Gastroesophageal sphincter (tissue), 3 donors: ENCODE measurements around the gene TMEM131L.

Experiments
- CTCF ChIP-seq, 4 experiments: fragments of 200-600 bp in 2 of 4; fragments of 450-650 bp in 2 of 4; sonication (generic) in 1 of 4; IDR thresholded peaks; one replicate each; pipeline ENCODE4 v1.5.1; 2017 to 2019; ENCODE audit warnings: antibody characterized with exemption in 4 of 4, mild to moderate bottlenecking in 2 of 4, moderate library complexity in 2 of 4
- POLR2AphosphoS5 ChIP-seq: sonication (generic); formaldehyde crosslinking; IDR thresholded peaks from one replicate; pipeline ENCODE4 v1.6.1; 2017; ENCODE audit warnings: antibody characterized with exemption

DNA sequence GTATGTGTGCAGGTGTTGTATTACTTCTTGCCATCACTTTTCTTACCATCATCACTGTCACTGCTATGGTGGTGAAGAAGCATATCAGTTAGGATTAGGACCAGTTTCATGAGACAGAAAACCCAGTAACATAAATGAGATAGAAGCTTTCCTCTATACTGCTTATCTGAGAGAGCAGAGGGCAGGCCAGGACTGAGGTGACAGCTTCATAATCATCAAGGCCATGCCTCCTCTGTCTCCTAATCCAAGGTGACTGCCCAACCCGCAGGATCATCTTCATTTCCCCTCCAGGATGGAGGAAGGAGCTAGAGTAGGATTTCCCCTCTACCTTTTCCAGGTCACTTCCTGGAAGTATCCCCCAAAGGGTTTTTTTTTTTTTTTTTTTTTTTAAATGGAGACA, 35.4 kb downstream of the TMEM131L start:
- TF ChIP-seq CTCF (IDR thresholded peaks at IDR 0.05) = no peak
- no peak for TF ChIP-seq POLR2AphosphoS5
